Measurements from ENCODE around the gene CALN1. TPM values are rescaled to one million over a fixed set of nuclear protein-coding genes. Genes with fewer than 3 reads are reported as not detected.
"Not testable (repeated sequence)": the region's sequence is repeated elsewhere in the genome, so short reads cannot be mapped to it uniquely, and the experiment has no call there.

The CALN1 gene
- total RNA-seq, 1 donor from 2014 or later: 0.17 TPM

GRCh38 chr7:71961283-71961682 is 450.9 kb downstream of the CALN1 start:
- DNase-seq: no peak

- no peak for DNase-seq
These were observed 470.0 kb downstream of the CALN1 start for GRCh38 chr7:71942115-71942514.

GRCh38 chr7:71937840-71938371 is 474.2 kb downstream of the CALN1 start:
- DNase-seq: no peak

- no peak for DNase-seq
These were observed 476.5 kb downstream of the CALN1 start for GRCh38 chr7:71935674-71936073.

GRCh38 chr7:71933426-71933825 is 478.7 kb downstream of the CALN1 start:
- DNase-seq: no peak

- DNase-seq: no peak
These were observed 486.5 kb downstream of the CALN1 start for GRCh38 chr7:71925663-71926062.

GRCh38 chr7:71914204-71914603 is 497.9 kb downstream of the CALN1 start:
- not testable (repeated sequence) for DNase-seq

- DNase-seq: no peak
These were observed 499.7 kb downstream of the CALN1 start for GRCh38 chr7:71912476-71912875.

GRCh38 chr7:71911051-71911450 is 501.1 kb downstream of the CALN1 start:
- no peak for DNase-seq

GRCh38 chr7:71905821-71906220 is 506.3 kb downstream of the CALN1 start:
- no peak for DNase-seq

- no peak for DNase-seq
These were observed 507.7 kb downstream of the CALN1 start for GRCh38 chr7:71904484-71904883.

GRCh38 chr7:71900556-71900955 is 511.6 kb downstream of the CALN1 start:
- DNase-seq: no peak

- no peak for DNase-seq
These were observed 515.6 kb downstream of the CALN1 start for GRCh38 chr7:71896535-71896934.

- no peak for DNase-seq
These were observed 526.1 kb downstream of the CALN1 start for GRCh38 chr7:71886046-71886445.

GRCh38 chr7:71885487-71885886 is 526.7 kb downstream of the CALN1 start:
- DNase-seq: no peak

GRCh38 chr7:71883415-71883814 is 528.7 kb downstream of the CALN1 start:
- DNase-seq: no peak

- no peak for DNase-seq
These were observed 540.7 kb downstream of the CALN1 start for GRCh38 chr7:71871446-71871845.

GRCh38 chr7:71870812-71871211 is 541.3 kb downstream of the CALN1 start:
- no peak for DNase-seq

- DNase-seq: no peak
These were observed 543.3 kb downstream of the CALN1 start for GRCh38 chr7:71868797-71869196.

GRCh38 chr7:71867626-71868025 is 544.5 kb downstream of the CALN1 start:
- DNase-seq: no peak

- DNase-seq: no peak
These were observed 547.0 kb downstream of the CALN1 start for GRCh38 chr7:71865172-71865571.

- no peak for DNase-seq
These were observed 548.0 kb downstream of the CALN1 start for GRCh38 chr7:71864130-71864529.

- DNase-seq: no peak
These were observed 551.6 kb downstream of the CALN1 start for GRCh38 chr7:71860572-71860971.

GRCh38 chr7:71857338-71857737 is 554.8 kb downstream of the CALN1 start:
- no peak for DNase-seq

All from dermis blood vessel endothelial cell (primary cell).